GM19043 (cell line): ENCODE results near the gene AFP.

ENCODE experiments used
- ATAC-seq: cut with Tn5 transposase; IDR thresholded peaks from one replicate; pipeline ENCODE4 v1.9.1; 2021; ENCODE audit warnings: low read depth; ENCODE audit not compliant: unreplicated experiment

Gene AFP

DNA sequence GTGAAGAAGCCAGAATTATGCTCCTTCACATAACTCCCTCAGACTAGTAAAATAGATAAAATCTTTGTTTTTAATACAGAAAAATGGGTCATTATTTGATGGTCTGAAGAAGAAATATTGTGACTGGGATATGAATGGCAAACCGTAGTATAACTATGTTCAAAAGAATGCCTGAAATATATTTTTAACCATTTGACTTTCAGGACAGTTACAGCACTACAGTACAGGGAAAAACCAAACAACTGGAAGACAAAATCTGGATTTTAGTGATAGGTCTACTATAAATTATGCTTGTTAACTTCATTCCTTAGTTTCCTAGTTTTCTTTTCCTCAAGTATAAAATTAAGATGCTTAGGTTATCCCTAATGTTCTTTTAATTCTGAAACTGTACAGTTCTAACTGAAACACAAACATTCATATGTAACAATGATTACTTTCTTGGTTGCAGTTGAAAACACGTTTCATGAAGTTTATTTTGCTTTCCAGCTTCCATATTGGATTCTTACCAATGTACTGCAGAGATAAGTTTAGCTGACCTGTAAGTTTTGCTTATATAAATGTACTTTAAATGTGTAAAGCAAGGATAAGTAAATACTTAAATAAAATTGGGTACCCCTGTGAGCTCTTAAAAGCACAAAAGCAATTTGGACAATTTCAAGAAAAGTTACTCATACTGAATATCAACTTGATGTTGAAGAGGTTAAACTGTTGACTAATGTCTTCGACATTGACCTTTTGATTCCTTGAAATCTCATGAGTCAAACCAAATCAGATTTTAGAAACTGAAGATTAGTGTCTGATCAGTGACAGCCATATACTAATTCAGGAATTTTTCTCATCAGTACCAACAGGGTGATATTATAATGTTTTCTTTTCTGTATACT is 895 bp downstream of the AFP start:
- no peak for ATAC-seq

DNA sequence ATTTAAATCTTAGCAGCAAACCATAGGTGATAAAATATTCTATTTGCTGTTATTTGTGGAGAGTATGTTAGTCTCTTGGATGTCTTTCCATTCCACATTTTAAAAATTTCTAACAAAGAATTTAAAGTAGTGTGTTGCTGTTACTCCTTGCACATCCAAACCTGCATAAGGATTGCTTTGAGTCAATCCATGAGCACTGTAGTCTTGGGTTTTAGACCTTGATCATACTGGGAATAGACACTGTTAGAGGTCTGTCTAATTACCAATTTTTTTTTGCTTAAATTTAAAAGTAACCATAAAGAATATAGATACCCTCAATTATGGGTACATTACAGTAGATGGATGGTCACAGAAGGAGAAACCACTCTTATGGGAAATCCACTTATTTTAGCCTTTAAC is 1.5 kb downstream of the AFP start:
- ATAC-seq = no peak

DNA sequence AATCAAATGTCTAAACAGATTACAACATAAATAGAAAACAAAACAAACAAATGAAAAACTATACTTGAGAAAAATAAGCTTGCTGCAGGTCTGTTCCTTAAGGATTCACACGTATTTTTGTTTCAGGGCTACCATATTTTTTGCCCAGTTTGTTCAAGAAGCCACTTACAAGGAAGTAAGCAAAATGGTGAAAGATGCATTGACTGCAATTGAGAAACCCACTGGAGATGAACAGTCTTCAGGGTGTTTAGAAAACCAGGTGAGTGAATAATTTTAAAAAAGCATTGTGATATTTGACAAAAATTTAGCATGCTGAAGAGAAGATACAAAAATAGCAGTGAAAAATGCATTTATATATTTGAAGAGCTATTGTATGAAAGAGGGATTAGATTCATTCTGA is 2.0 kb downstream of the AFP start:
- ATAC-seq = no peak

DNA sequence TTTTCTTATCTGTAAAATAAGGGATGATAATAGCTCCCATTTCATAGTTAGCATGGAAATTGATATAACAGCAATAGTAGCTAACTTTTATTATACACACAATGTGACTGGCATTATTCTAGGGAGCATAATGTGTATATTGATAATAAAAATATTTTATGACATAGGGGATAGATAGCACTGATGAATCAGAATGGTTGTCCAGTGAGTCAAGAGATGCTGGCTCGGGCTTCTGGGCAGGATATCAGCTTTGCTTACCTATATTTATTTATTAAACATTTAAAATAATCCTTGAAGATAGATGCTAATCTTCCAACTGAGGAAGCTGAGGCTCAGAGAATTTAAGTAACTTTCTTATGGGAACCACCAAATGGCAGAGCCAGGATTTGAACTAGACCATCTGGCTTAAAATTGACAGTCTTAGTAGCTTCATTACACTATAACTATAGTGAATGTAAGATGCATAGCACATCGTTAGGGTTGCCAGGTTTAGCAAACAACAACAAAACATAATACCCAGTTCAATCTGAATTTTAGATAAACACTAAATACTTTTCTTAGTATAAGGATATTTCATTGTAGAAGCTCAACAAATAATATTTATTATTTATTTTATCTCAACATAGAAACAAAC is 2.7 kb downstream of the AFP start:
- ATAC-seq = no peak

DNA sequence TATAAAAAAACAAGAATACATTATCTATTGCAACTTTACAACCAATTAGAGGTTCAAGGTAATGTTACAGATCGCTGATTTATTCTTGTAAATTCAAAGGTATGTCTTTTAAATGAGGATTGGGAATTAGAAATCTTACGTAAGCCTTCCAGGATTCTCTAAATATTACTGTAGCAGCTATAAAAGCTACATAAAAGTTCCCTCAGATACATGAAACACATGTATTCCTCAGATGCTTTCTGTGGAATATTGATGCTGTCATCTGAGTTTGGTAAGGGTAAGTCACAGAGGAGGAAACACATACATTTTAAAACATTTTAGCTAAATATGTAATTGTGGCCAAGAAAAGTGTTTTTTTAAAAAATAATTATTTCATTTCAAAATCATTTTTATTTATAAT is 3.4 kb downstream of the AFP start:
- no peak for ATAC-seq

DNA sequence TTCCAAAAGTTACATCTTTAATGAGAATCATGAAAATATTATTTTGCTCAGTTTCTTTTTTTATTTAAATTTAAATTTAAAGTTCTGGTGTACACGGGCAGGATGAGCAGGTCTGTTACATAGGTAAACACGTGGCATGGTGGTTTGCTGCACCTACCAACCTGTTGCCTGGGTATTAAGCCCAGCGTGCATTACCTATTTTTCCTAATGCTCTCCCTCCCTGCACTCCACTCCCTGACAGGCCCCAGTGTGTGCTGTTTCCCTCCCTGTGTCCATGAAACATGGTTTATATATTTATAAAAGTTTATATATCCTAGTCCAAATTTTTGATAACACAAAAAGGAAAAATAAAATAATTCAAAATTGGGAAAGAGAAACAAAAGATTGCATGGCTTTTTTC is 4.0 kb downstream of the AFP start:
- ATAC-seq = no peak

DNA sequence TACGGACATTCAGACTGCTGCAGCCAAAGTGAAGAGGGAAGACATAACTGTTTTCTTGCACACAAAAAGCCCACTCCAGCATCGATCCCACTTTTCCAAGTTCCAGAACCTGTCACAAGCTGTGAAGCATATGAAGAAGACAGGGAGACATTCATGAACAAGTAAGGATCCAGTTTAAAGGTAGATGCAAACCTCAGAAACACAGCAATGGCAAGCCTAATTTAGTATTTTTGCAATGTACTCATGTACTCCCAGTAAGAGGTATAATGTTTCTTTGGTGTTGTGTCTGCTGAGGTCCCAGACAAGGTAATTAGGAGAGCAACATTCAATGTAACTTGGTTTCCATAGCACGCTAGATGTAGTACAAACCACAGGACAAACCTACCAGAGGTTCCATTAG is 4.6 kb downstream of the AFP start:
- no peak for ATAC-seq

DNA sequence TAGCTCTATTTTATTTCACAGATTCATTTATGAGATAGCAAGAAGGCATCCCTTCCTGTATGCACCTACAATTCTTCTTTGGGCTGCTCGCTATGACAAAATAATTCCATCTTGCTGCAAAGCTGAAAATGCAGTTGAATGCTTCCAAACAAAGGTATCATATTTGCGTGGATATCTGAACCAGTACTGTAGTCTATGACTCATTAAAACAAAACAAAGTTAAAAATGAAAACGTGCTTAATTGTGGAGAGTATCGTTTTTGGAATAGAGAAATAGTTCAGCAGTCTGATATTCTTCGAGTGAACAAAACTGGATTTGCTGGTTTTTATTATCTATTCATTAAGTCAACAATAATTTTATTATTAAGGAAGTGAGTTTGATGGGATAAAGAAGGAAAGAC is 6.3 kb downstream of the AFP start:
- ATAC-seq = no peak

DNA sequence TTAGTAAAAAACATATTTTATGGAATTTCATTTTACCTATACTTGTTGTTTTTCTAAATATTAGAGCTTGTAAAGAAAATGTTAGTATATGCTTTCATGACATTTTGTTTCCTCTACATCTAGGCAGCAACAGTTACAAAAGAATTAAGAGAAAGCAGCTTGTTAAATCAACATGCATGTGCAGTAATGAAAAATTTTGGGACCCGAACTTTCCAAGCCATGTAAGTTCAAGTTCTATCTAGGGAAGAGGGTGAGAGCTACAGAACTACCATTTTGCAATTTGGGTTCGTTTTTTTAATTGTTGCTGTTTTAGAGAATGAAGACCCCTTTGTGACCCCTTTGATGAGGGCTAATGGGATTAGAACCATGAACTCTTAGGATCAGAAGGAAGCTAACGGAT is 7.2 kb downstream of the AFP start:
- ATAC-seq = no peak

DNA sequence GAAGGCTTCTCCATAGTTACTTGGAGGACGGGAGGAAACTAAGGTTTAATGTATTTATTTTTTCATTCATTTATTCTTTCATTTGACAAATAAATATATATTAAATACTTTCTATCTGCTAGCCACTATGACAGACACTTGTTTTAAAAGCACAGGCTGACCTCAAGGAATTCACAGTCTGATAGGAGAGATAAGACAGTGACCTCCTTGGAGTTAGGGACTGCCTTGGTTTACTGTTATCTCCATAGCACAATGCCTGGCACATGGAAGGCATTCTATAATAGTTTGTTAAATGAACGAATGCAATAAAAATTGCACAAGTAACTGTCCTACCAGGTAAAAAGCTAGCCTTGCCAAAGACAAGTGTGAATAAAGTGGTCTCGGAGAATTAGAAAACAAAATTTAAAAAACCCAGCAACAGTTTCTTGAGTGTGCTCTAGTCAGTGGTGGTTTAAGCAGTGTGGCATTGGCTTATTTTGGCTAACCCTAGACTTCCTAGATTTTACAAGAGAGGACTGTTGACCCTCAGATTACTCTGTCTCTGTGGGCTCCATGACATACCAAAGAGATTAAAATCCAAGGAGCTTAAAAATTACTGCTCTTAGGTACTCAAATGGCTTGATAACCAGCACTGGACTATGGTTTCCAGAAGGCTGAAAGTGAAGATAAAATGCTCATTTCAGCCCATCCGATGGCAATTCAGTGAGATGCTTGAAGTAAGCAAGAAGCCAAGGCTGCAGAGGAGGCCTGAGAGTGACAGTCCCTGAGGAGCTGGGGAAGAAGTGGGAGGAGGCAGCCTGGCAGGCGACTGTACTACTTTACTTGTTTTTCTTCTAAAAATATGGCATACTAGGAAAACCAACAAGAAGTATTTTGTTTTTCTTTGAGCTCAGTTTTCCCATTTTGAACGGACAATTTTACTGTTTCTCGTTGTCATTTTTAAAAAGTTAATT is 9.6 kb downstream of the AFP start:
- no peak for ATAC-seq

DNA sequence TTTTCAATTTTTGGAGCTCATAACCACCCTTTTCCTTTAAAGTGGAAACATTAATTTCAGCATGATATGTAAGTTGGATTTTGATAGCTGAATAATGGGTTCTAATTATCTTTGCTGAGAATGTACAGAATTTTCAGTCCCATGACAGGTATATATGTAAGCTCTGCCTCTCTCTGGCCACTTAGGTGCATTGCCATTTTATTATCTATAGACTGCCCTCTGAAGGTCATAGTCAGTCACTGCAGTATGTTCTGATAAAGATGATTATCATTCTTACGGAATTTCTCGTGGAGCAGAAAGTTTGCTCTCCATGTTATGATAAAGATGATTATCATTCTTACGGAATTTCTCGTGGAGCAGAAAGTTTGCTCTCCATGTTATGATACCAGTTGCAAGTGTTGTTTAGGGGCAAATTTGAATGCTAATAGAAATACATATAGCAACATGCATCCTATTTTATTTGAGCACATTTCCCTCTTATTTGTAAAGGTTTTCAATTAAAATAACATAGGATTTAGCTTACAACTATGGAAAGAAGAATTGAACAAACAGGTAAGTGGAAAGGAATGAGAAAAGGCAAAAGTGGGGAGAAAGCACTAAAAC is 10.4 kb downstream of the AFP start:
- peak; percentile 99 for ATAC-seq

DNA sequence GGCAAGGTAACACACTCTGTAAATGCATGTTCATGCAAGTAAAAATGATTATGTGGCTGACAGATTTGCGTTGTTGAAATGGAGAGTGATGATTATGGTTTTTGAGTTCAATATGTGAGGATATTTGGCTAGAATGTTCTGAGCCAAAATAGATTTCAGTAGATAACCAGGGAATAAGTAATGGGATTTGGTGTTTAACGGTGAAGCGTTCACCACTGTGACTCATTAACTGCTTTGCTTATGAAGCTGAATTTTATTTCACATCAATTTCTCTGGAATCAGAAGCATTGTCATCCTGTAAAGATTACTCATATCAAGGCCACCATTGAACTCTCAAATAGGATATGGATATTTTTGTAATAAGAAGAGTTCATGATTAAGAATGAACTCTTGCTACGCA is 11.7 kb downstream of the AFP start:
- no peak for ATAC-seq

DNA sequence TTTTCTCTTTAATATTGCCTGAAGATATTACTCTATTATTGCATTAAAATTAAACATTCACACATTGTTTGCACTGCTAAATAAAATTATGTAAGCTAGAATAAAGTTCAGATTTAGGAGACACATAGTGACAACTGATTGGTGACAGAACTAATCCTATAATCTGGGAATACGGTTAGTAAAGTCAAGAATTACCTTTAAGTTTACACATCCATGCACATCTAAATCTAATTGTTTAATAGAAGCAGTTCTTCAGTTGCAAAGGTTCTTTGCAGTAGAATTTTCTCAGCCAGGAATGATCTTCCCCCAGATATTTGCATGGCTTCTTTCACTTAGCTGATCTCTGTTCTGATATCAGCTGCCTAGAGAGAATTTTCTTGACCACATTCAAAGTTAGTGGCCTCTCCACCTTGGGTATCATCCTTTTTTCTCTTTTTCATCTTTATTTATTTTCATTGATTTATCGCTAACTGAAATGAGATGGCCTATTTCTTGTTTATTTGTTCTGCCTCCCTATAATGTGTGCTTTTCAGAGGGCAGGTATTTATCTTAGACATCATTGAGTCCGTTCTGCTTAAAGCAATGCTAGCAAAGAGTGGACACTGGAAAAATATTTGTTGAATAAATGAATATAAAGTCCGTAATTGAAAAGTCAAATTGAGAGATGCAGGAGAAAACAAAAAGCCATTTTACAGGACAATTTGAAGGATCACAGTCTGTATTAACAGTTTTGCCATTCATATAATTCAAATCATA is 12.6 kb downstream of the AFP start:
- no peak for ATAC-seq

DNA sequence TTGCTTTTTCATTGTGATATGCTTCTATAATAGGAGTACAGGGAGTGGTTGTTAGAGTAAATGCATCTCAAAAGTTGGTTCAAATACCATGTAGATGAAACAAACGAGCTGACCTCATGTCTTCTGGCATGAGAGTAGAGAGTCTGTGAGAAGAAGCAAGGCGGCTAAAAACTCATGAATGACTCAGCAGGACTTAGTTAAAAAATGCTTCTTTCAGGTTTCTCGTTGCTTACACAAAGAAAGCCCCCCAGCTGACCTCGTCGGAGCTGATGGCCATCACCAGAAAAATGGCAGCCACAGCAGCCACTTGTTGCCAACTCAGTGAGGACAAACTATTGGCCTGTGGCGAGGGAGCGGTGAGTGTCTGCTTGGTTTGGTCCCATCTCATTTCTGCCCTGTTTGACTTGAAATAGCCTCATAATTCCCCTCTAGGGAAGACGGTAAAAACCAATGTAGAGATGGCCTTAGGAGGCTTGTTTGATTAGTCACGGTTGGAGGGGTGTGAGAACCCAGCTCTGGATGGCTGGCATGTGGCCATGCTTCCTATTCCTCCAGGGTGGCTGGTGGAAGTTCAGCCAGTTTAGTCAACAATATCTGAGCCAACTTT is 14.5 kb downstream of the AFP start:
- no peak for ATAC-seq

DNA sequence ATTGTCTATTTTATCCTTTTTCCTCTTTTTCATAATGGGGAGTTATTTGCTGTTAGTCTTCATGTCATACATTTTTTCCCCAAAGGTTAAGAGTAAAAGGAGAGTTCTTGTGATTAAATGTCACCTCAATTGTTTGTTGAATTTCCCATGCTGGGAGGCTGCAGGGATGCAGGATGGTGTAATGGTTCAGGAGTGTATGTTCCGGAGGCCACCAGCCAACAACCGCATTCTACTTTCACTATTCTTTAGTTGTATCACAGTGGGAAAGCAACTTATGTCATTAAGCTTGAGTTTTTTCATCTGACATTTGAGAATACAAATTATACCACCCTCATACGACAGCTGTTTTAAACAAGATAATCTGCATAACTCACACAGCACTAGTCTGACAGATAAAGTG is 15.4 kb downstream of the AFP start:
- ATAC-seq = no peak

DNA sequence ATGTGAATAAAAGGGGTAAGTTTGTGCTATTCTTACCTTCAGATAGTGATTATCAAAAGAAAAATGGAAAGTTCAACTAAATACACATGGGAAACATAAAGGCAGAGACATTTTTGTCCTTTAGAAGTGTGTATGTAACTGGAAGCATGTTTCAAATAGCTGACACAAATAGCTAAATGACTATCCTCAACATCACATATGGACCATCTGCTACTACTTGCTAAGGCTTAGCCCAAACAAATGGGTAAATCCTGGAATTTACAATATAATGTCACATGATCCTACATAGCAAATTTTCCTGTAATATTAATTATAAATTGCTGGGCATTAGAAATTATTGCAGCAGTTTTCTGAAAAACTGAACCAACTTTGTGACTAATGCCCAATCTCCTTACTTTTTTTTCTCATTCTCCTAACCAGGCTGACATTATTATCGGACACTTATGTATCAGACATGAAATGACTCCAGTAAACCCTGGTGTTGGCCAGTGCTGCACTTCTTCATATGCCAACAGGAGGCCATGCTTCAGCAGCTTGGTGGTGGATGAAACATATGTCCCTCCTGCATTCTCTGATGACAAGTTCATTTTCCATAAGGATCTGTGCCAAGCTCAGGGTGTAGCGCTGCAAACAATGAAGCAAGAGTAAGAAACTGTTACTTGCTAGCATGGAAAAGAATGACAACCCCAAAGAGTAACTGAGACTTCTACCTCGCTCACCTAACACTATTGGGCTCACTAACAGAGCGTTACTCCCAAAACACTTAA is 16.1 kb downstream of the AFP start:
- ATAC-seq = no peak

DNA sequence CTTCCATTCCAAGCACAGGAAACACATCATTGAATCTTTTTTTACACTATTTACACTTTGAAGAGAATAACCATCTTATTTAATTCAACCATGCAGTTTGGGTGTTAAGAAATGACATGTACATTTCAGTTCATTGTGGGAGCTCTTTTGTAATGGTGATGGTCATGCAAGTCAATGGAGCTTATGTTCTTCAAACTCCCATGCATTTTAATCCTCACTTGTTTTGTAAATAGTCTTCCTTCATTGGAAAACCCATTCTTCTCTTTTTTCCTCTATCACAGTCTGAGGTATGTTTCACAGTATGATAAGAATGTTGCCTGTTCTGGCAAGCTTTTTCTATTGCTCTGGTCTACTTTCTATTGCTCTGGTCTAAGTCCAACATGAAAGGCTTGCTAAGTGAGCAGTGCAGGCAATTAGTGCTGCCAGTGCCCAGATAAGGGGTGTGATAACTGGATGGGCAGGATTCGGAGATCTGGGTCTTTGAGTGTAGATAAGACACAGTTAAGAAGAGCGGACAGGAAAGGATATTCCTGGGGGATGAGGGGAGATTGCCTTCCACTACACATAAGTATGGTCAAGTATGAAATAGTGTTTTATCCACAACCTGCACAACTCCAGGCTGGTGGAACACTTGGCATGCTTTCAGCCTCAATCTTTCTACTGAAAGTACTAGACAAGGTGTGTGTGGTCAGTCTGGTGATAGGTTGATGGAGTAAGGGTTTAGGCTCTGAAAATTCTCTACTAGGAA is 17.1 kb downstream of the AFP start:
- no peak for ATAC-seq

DNA sequence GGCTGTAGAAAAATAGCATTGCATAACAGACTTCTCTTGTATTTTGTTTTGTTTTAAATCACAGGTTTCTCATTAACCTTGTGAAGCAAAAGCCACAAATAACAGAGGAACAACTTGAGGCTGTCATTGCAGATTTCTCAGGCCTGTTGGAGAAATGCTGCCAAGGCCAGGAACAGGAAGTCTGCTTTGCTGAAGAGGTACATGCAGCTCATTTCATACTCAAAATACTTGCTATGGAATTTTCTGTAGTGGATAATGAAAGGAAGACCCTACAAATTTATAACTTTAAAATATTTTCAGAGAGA is 17.6 kb downstream of the AFP start:
- ATAC-seq = no peak
